SK-N-SH (cell line): ENCODE results near the gene SFN. TPM values are rescaled to one million over a fixed set of nuclear protein-coding genes. Genes with fewer than 3 reads are reported as not detected.

Experiments used
- CTCF ChIA-PET: fragments of 300-600, 350-600 bp; formaldehyde crosslinking; extraction: SDS; loops from one replicate; lab custom pipeline; 2021; lab: Yijun Ruan, JAX
- POLR2A ChIA-PET: fragments of 350-600 bp; sonication (Branson Sonifier 250); formaldehyde crosslinking; extraction: SDS; loops from one replicate; lab custom pipeline; 2020; ENCODE audit warnings: antibody characterized with exemption, inconsistent platforms; lab: Yijun Ruan, JAX
- DNase-seq: peaks from one replicate; pipeline ENCODE4 v3.0.0; 2012
- H2AFZ ChIP-seq: fragments of 200-600 bp; sonication (generic); 2 replicates; pipeline ENCODE4 v1.8.1; 2016; ENCODE audit warnings: antibody characterized with exemption, mild to moderate bottlenecking, low read depth
- H3F3A ChIP-seq: fragments of 200-600 bp; sonication (generic); replicated peaks from 2 replicates; pipeline ENCODE3; 2016; ENCODE audit warnings: antibody characterized with exemption, mild to moderate bottlenecking; ENCODE audit not compliant: insufficient read depth
- H3K27ac ChIP-seq, 2 experiments: fragments of 200-500 bp in 1 of 2; fragments of 200-600 bp in 1 of 2; sonication (Bioruptor generic) in 1 of 2; sonication (generic), shearing (Covaris generic) in 1 of 2; 2 replicates each; pipeline versions ENCODE4 v1.5.1 to v1.6.1; 2014 to 2016; ENCODE audit warnings: low read depth in 2 of 2, inconsistent platforms in 1 of 2, low read length in 1 of 2, mild to moderate bottlenecking in 1 of 2, mixed read lengths in 1 of 2
- H3K27me3 ChIP-seq: fragments of 200-600 bp; sonication (generic), shearing (Covaris generic); 2 replicates; pipeline ENCODE4 v1.6.1; 2016; ENCODE audit warnings: mixed run types; ENCODE audit not compliant: insufficient read depth
- H3K36me3 ChIP-seq, 2 experiments: fragments of 200-500 bp in 1 of 2; fragments of 200-600 bp in 1 of 2; sonication (Bioruptor generic) in 1 of 2; sonication (generic) in 1 of 2; replicated peaks in 1 of 2; 2 replicates each; pipeline versions ENCODE3 to v1.5.1; 2014 to 2016; ENCODE audit warnings: low read length in 1 of 2, mild to moderate bottlenecking in 1 of 2; ENCODE audit not compliant: insufficient read depth in 2 of 2, control insufficient read depth in 1 of 2
- H3K4me1 ChIP-seq, 2 experiments: fragments of 200-500 bp in 1 of 2; fragments of 200-600 bp in 1 of 2; sonication (Bioruptor generic) in 1 of 2; sonication (generic), shearing (Covaris generic) in 1 of 2; 2 replicates each; pipeline versions ENCODE4 v1.5.1 to v1.6.1; 2014 to 2016; ENCODE audit warnings: low read depth in 1 of 2, low read length in 1 of 2, mixed run types in 1 of 2; ENCODE audit not compliant: insufficient read depth in 2 of 2, control insufficient read depth in 1 of 2
- H3K4me2 ChIP-seq: fragments of 200-600 bp; sonication (generic), shearing (Covaris generic); 2 replicates; pipeline ENCODE4 v1.6.1; 2017; ENCODE audit warnings: mixed run types
- H3K4me3 ChIP-seq, 2 experiments: fragments of 200-500 bp in 1 of 2; fragments of 200-600 bp in 1 of 2; sonication (Bioruptor generic) in 1 of 2; sonication (generic), shearing (Covaris generic) in 1 of 2; 2 replicates each; pipeline versions ENCODE4 v1.5.1 to v1.8.1; 2014 to 2016; ENCODE audit warnings: low read depth in 2 of 2, inconsistent platforms in 1 of 2, low read length in 1 of 2, mild to moderate bottlenecking in 1 of 2, mixed read lengths in 1 of 2, moderate library complexity in 1 of 2
- H3K79me2 ChIP-seq: fragments of 200-600 bp; sonication (generic); 2 replicates; pipeline ENCODE4 v1.8.1; 2017; ENCODE audit warnings: mild to moderate bottlenecking; ENCODE audit not compliant: insufficient read depth
- H3K9ac ChIP-seq: fragments of 200-600 bp; sonication (generic); 2 replicates; pipeline ENCODE4 v1.6.1; 2017; ENCODE audit warnings: mixed run types
- H3K9me2 ChIP-seq: fragments of 200-600 bp; sonication (generic); 2 replicates; pipeline ENCODE4 v1.6.1; 2017; ENCODE audit warnings: mixed run types
- H3K9me3 ChIP-seq: fragments of 200-600 bp; sonication (generic); 2 replicates; pipeline ENCODE4 v1.6.1; 2017; ENCODE audit warnings: mixed run types, mild to moderate bottlenecking, moderate library complexity
- H4K20me1 ChIP-seq: fragments of 200-600 bp; sonication (generic); 2 replicates; pipeline ENCODE4 v1.6.1; 2017; ENCODE audit warnings: mild to moderate bottlenecking, mixed run types; ENCODE audit not compliant: insufficient read depth
- CHD2 ChIP-seq: fragments of 150-350 bp; IDR thresholded peaks from 2 replicates; pipeline ENCODE4 v1.6.1; 2018; ENCODE audit warnings: low read length; ENCODE audit not compliant: partially characterized antibody
- EZH2phosphoT487 ChIP-seq: fragments of 200-600 bp; sonication (generic); IDR thresholded peaks from 2 replicates; pipeline ENCODE4 v1.6.1; 2017; ENCODE audit warnings: low read depth, mixed run types, mild to moderate bottlenecking, antibody characterized with exemption, moderate library complexity, borderline replicate concordance
- FOXJ3 ChIP-seq: sonication (generic); formaldehyde crosslinking; IDR thresholded peaks from 2 replicates; pipeline ENCODE4 v1.5.1; 2020; ENCODE audit warnings: mild to moderate bottlenecking, missing genetic modification reagents
- FOXM1 ChIP-seq: IDR thresholded peaks from 2 replicates; pipeline ENCODE4 v1.4.0; 2012; ENCODE audit warnings: low read depth, mild to moderate bottlenecking
- GABPA ChIP-seq: IDR thresholded peaks from 2 replicates; pipeline ENCODE4 v1.4.0; 2012; ENCODE audit warnings: low read depth, mild to moderate bottlenecking
- GATA2 ChIP-seq: sonication (generic); formaldehyde crosslinking; IDR thresholded peaks from 2 replicates; pipeline ENCODE4 v1.5.0; 2020; ENCODE audit warnings: mild to moderate bottlenecking, missing genetic modification reagents
- JUND ChIP-seq: IDR thresholded peaks from 2 replicates; pipeline ENCODE4 v1.4.0; 2012
- MEF2A ChIP-seq: IDR thresholded peaks from 2 replicates; pipeline ENCODE4 v1.4.0; 2012; ENCODE audit warnings: low read depth, borderline replicate concordance
- NFIC ChIP-seq: IDR thresholded peaks from 2 replicates; pipeline ENCODE4 v1.4.0; 2012; ENCODE audit warnings: borderline replicate concordance
- NRF1 ChIP-seq: IDR thresholded peaks from 2 replicates; pipeline ENCODE4 v1.6.1; 2012; ENCODE audit warnings: low read depth, mild to moderate bottlenecking, low read length
- POLR2AphosphoS5 ChIP-seq: IDR thresholded peaks from 2 replicates; pipeline ENCODE4 v1.6.1; 2012; ENCODE audit warnings: low read depth, low read length
- RCOR1 ChIP-seq: fragments of 150-350 bp; IDR thresholded peaks from 2 replicates; pipeline ENCODE4 v1.6.1; 2017; ENCODE audit warnings: antibody characterized with exemption, low read length
- RFX5 ChIP-seq: IDR thresholded peaks from 2 replicates; pipeline ENCODE4 v1.6.1; 2012; ENCODE audit warnings: mild to moderate bottlenecking, improper control_type of control experiment, low read length
- SIN3A ChIP-seq: IDR thresholded peaks from 2 replicates; pipeline ENCODE4 v1.6.1; 2012; ENCODE audit warnings: low read depth, mild to moderate bottlenecking, low read length, moderate library complexity, borderline replicate concordance
- USF1 ChIP-seq: IDR thresholded peaks from 2 replicates; pipeline ENCODE4 v1.4.0; 2012; ENCODE audit warnings: low read depth, borderline replicate concordance
- USF2 ChIP-seq: fragments of 150-350 bp; IDR thresholded peaks from 2 replicates; pipeline ENCODE4 v1.6.1; 2017; ENCODE audit warnings: antibody characterized with exemption, low read length, low read depth, borderline replicate concordance
- ZBTB33 ChIP-seq: IDR thresholded peaks from 2 replicates; pipeline ENCODE4 v1.4.0; 2012; ENCODE audit warnings: low read depth, borderline replicate concordance
- WGBS: methylation state at CpG from one replicate; pipeline ENCODE4 v1.1.6; 2017; ENCODE audit warnings: low lambda C conversion rate; 5-methylcytosine and 5-hydroxymethylcytosine counted together
- polyA plus RNA-seq, 3 experiments: library from polyadenylated mRNA; depleted of rRNA; stranded (reverse); fragments of >200 nt; gene quantifications; 2 replicates each; pipeline ENCODE4 v1.2.3, GENCODE V29; 2012
- TF ChIP-seq, protein P1 (sequence below): fragments of 200-600 bp; sonication (generic); IDR thresholded peaks from 2 replicates; pipeline ENCODE4 v1.6.1; 2017; ENCODE audit warnings: antibody characterized with exemption, mild to moderate bottlenecking, moderate library complexity
- TF ChIP-seq, protein P2 (sequence below): fragments of 150-350 bp; IDR thresholded peaks from 2 replicates; pipeline ENCODE4 v1.6.1; 2016; ENCODE audit warnings: mild to moderate bottlenecking, low read depth, low read length

The SFN gene
- polyA plus RNA-seq, 1 of the 3 experiments (the other 2 are of a cell fraction), result 0.18 TPM

DNA sequence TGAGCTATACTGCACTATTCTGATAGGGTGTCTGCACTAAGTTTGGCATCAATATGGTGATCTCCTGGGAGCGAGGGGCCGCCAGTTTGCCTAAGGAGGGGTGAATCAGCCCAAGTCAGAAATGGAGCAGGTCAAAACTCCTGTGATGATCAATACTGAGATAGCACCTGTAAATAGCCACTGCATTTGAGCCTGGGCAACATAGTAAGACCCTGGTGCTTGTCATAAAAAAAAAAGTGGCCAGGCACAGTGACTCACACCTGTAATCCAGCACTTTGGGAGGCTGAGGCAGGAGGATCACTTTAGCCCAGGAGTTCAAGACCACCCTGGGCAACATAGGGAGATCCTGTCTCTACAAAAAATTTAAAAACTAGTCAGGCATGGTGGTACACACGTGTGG, 48.1 kb upstream of the SFN start:
- Histone ChIP-seq H3K36me3 (no peaks in the 10 kb centered on the region), H2AFZ (no peak overlapping the region), H3K4me3 (no peak overlapping the region), H3K79me2 (no peaks in the 10 kb centered on the region), H3K9me2 (no peaks in the 10 kb centered on the region), H3K9ac (no peak overlapping the region), H4K20me1 (no peaks in the 10 kb centered on the region), H3F3A (no peaks in the 10 kb centered on the region), H3K9me3 (no peaks in the 10 kb centered on the region), H3K4me1 (no peaks in the 10 kb centered on the region), H3K4me2 (no peak overlapping the region), H3K27ac (no peak overlapping the region), H3K27me3 (no peaks in the 10 kb centered on the region)
- WGBS, result 73% methylated on average over 3 of the region's 3 CpGs
- POLR2A ChIA-PET, result no interaction called here
- DNase-seq, result no peak
- CTCF ChIA-PET, result interaction anchor here (1.0 to 1.3 kb wide), 3 partner anchors 44 to 213 kb away, joined by 3 to 4 read pairs (median 3); no protein-coding TSS in a partner anchor
- TF ChIP-seq JUND (no peak), CHD2 (no peak), SIN3A (no peak), GATA2 (CRISPR knock-in tag) (no peak), RFX5 (no peak), POLR2AphosphoS5 (no peak), NFIC (no peak), FOXM1 (no peak), RCOR1 (no peak), EZH2phosphoT487 (no peak)
- TF ChIP-seq, protein P1, sequence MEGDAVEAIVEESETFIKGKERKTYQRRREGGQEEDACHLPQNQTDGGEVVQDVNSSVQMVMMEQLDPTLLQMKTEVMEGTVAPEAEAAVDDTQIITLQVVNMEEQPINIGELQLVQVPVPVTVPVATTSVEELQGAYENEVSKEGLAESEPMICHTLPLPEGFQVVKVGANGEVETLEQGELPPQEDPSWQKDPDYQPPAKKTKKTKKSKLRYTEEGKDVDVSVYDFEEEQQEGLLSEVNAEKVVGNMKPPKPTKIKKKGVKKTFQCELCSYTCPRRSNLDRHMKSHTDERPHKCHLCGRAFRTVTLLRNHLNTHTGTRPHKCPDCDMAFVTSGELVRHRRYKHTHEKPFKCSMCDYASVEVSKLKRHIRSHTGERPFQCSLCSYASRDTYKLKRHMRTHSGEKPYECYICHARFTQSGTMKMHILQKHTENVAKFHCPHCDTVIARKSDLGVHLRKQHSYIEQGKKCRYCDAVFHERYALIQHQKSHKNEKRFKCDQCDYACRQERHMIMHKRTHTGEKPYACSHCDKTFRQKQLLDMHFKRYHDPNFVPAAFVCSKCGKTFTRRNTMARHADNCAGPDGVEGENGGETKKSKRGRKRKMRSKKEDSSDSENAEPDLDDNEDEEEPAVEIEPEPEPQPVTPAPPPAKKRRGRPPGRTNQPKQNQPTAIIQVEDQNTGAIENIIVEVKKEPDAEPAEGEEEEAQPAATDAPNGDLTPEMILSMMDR, result no peak

- Histone ChIP-seq H3K9me3 (no peaks in the 10 kb centered on the region), H3F3A (no peaks in the 10 kb centered on the region), H2AFZ (no peak overlapping the region), H3K79me2 (no peaks in the 10 kb centered on the region), H3K27ac (no peak overlapping the region), H3K4me2 (no peak overlapping the region), H3K4me1 (peaks cover 0 to 2% of the 10 kb centered on the region in 2 experiments; a peak in 2 of 4 replicates), H3K36me3 (no peaks in the 10 kb centered on the region), H3K9ac (no peak overlapping the region), H4K20me1 (no peaks in the 10 kb centered on the region), H3K9me2 (no peaks in the 10 kb centered on the region), H3K4me3 (no peak overlapping the region), H3K27me3 (no peaks in the 10 kb centered on the region)
- CTCF ChIA-PET, result interaction anchor here (0.7 to 1.9 kb wide), 5 partner anchors 11 to 321 kb away, joined by 3 to 9 read pairs (median 5); partner anchors contain the start of gene PIGV
- POLR2A ChIA-PET, result no interaction called here
- WGBS, result 95% methylated on average over 4 of the region's 4 CpGs
- no peak for DNase-seq
- TF ChIP-seq, protein P2, sequence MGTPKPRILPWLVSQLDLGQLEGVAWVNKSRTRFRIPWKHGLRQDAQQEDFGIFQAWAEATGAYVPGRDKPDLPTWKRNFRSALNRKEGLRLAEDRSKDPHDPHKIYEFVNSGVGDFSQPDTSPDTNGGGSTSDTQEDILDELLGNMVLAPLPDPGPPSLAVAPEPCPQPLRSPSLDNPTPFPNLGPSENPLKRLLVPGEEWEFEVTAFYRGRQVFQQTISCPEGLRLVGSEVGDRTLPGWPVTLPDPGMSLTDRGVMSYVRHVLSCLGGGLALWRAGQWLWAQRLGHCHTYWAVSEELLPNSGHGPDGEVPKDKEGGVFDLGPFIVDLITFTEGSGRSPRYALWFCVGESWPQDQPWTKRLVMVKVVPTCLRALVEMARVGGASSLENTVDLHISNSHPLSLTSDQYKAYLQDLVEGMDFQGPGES, result no peak
- TF ChIP-seq RCOR1, result no peak
- no peak for TF ChIP-seq NFIC
- no peak for TF ChIP-seq USF1
- TF ChIP-seq POLR2AphosphoS5, result no peak
- TF ChIP-seq FOXJ3, result no peak
- TF ChIP-seq GABPA, result no peak
- no peak for TF ChIP-seq MEF2A
- no peak for TF ChIP-seq NRF1
- no peak for TF ChIP-seq ZBTB33
- TF ChIP-seq USF2, result no peak
These were observed 42.1 kb upstream of the SFN start for GRCh38 chr1:26820784-26821269.
